ENCODE results near the gene NMB. TPM values are rescaled to one million over a fixed set of nuclear protein-coding genes. Genes with fewer than 3 reads are reported as not detected.
A peak's percentile ranks its signal among the peaks of the same experiment; 100 is the strongest.

The NMB gene
- total RNA-seq (10 to 100 TPM in 1 of 7 donors, 1 to 10 TPM in 6; 5.1 to 11.5 (median 7.3) TPM), polyA plus RNA-seq (1 to 10 TPM; 2.7 to 7.3 TPM)
- long read RNA-seq, donor 1, partial matches to known transcripts = 0 of 2 reads
- long read RNA-seq, donor 1, other reads (novel, unspliced or antisense) = 2 of 2 reads
- long read RNA-seq, donor 2, partial matches to known transcripts = 0 of 5 reads
- long read RNA-seq, donor 2, other reads (novel, unspliced or antisense) = 0 of 5 reads
- long read RNA-seq, donor 3, transcript NMB-201 (3 exons, 1,007 nt) = major isoform, 6 of 7 reads
- long read RNA-seq, donor 3, partial matches to known transcripts = 0 of 7 reads
- long read RNA-seq, donor 3, other reads (novel, unspliced or antisense) = 1 of 7 reads

DNA sequence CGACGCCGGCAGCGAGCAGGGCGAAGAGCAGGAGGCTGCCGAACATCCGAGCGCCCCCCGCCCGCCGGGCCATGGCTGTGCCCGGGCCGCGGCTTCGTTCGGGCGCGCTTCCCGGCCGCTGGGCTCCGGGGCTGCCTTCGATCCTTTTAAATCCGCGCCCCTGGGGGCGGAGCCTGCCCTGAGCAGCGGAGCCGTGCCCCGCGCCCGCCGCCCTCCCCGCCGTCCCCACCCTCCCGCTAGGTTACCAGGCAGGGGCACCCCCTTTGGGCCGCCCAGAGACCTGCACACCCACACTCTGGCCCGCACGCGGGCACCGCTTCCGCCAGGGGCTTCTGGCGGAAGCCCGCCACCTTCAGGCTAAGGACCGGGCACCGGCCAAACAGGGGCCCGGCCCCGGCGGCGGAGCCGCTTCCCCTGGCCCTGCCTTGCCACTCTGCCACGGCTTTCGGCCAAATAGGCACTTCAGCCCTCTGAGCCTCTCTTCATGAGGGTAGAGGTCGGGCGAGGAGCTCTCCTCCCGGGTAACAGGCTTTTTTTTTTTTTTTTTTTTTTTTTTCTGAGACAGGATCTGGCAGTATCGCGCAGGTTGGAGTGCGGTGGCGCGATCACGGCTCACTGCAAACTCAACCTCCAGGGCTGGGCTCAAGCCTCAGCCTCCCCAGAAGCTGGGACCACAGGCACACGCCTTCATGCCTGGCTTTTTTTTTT lies at the start of gene NMB:
NMB (minus strand) TSS at position 120 of the 708 bp plus-strand sequence; CDS start at position 73, 47 bp downstream.
- peaks cover 2% of the 10 kb centered on the region for H3K4me1 ChIP-seq (ENCODE audit: insufficient read depth)
- no peaks in the 10 kb centered on the region for H3K36me3 ChIP-seq
- DNase-seq = peak; percentile 76 to 86 (median 82)
- intact Hi-C loops (cut with DNase I) = loop anchor here in 3 of 4 donors (5.0 to 10.0 kb wide), 6 partner anchors 53 to 267 kb away; partner anchors contain the start of gene ZSCAN2 (in 1 of the 3)
- H3K27ac ChIP-seq = peak within 1 kb of the TSS; percentile 63 to 85
- TF ChIP-seq, protein P1, sequence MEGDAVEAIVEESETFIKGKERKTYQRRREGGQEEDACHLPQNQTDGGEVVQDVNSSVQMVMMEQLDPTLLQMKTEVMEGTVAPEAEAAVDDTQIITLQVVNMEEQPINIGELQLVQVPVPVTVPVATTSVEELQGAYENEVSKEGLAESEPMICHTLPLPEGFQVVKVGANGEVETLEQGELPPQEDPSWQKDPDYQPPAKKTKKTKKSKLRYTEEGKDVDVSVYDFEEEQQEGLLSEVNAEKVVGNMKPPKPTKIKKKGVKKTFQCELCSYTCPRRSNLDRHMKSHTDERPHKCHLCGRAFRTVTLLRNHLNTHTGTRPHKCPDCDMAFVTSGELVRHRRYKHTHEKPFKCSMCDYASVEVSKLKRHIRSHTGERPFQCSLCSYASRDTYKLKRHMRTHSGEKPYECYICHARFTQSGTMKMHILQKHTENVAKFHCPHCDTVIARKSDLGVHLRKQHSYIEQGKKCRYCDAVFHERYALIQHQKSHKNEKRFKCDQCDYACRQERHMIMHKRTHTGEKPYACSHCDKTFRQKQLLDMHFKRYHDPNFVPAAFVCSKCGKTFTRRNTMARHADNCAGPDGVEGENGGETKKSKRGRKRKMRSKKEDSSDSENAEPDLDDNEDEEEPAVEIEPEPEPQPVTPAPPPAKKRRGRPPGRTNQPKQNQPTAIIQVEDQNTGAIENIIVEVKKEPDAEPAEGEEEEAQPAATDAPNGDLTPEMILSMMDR (IDR thresholded peaks at IDR 0.05) = peak in 2 of 3 donors; percentile 56 to 77
- no peak for TF ChIP-seq POLR2A (IDR thresholded peaks at IDR 0.05)
- H3K9me3 ChIP-seq = no peaks in the 10 kb centered on the region
- H3K27me3 ChIP-seq = no peaks in the 10 kb centered on the region
- WGBS, 3 donors = 1% methylated on average over 25 to 61 of the region's 61 CpGs
- H3K4me3 ChIP-seq = peak within 1 kb of the TSS; percentile 69

- H3K4me1 ChIP-seq (ENCODE audit: insufficient read depth) = peaks cover 1% of the 10 kb centered on the region
- intact Hi-C loops (cut with DNase I) = no loop called here
- no peak for DNase-seq
- H3K4me3 ChIP-seq = no peak overlapping the region
- H3K36me3 ChIP-seq = no peaks in the 10 kb centered on the region
- TF ChIP-seq EP300 (IDR thresholded peaks at IDR 0.05) (no peak), POLR2A (IDR thresholded peaks at IDR 0.05) (no peak)
- TF ChIP-seq, protein P1 (IDR thresholded peaks at IDR 0.05) = no peak
- 93 to 96% (median 94%) methylated on average over 5 of the region's 5 CpGs for WGBS, 3 donors
- no peaks in the 10 kb centered on the region for H3K27me3 ChIP-seq
- H3K9me3 ChIP-seq = no peaks in the 10 kb centered on the region
- H3K27ac ChIP-seq = no peak overlapping the region
These were observed 45.8 kb upstream of the NMB start for GRCh38 chr15:84703808-84704207.

GRCh38 chr15:84702961-84703482 lies 45.0 kb upstream of the NMB start:
- no peak overlapping the region for H3K4me3 ChIP-seq
- intact Hi-C loops (cut with DNase I) = no loop called here
- H3K9me3 ChIP-seq = no peaks in the 10 kb centered on the region
- H3K4me1 ChIP-seq (ENCODE audit: insufficient read depth) = peaks cover 1% of the 10 kb centered on the region
- TF ChIP-seq, protein P1 (IDR thresholded peaks at IDR 0.05) = no peak
- TF ChIP-seq POLR2A (IDR thresholded peaks at IDR 0.05) (no peak), EP300 (IDR thresholded peaks at IDR 0.05) (no peak)
- peak in 4 of 5 donors; percentile 36 to 68 (median 58) for DNase-seq
- H3K27ac ChIP-seq = peak overlapping the region in 1 of 2 donors; percentile 31
- WGBS, 3 donors = 24 to 34% (median 30%) methylated on average over 4 of the region's 4 CpGs
- no peaks in the 10 kb centered on the region for H3K36me3 ChIP-seq
- H3K27me3 ChIP-seq = no peaks in the 10 kb centered on the region

GRCh38 chr15:84699538-84700191 lies 41.7 kb upstream of the NMB start:
- Histone ChIP-seq H3K9me3 (no peaks in the 10 kb centered on the region), H3K36me3 (no peaks in the 10 kb centered on the region), H3K4me3 (no peak overlapping the region), H3K4me1 (ENCODE audit: insufficient read depth) (peaks cover 1% of the 10 kb centered on the region), H3K27me3 (no peaks in the 10 kb centered on the region), H3K27ac (no peak overlapping the region)
- DNase-seq = no peak
- WGBS, 3 donors = 91 to 92% (median 91%) methylated on average over 8 of the region's 8 CpGs
- TF ChIP-seq POLR2A (IDR thresholded peaks at IDR 0.05) = no peak
- no peak for TF ChIP-seq EP300 (IDR thresholded peaks at IDR 0.05)
- TF ChIP-seq, protein P1 (IDR thresholded peaks at IDR 0.05) = no peak
- intact Hi-C loops (cut with DNase I) = no loop called here
